Transverse colon (tissue), 4 donors: ENCODE measurements around the gene KATNB1.

Experiments used
- EP300 ChIP-seq: sonication (generic); formaldehyde crosslinking; IDR thresholded peaks from one replicate; pipeline ENCODE4 v1.6.1; 2017; ENCODE audit warnings: antibody characterized with exemption, low read depth
- POLR2A ChIP-seq: fragments of 450-650 bp; IDR thresholded peaks from one replicate; pipeline ENCODE4 v1.6.1; 2016; ENCODE audit warnings: antibody characterized with exemption, mild to moderate bottlenecking, moderate library complexity
- POLR2AphosphoS5 ChIP-seq, 3 donors: sonication (generic); formaldehyde crosslinking; IDR thresholded peaks; one replicate each; pipeline ENCODE4 v1.6.1; 2016; ENCODE audit warnings: antibody characterized with exemption in 3 of 3
- TF ChIP-seq, protein P1 (sequence below), 5 experiments: fragments of 200-600 bp in 3 of 5; fragments of 450-650 bp in 2 of 5; sonication (generic) in 3 of 5; IDR thresholded peaks; 1 replicate in 2 of 5; 2 replicates in 3 of 5; pipeline ENCODE4 v1.5.1; 2016 to 2017; ENCODE audit warnings: antibody characterized with exemption in 5 of 5, inconsistent platforms in 3 of 5, mild to moderate bottlenecking in 2 of 5, moderate library complexity in 1 of 5

GRCh38 chr16:57708168-57708567, 27.4 kb upstream of the KATNB1 start:
- TF ChIP-seq, protein P1, sequence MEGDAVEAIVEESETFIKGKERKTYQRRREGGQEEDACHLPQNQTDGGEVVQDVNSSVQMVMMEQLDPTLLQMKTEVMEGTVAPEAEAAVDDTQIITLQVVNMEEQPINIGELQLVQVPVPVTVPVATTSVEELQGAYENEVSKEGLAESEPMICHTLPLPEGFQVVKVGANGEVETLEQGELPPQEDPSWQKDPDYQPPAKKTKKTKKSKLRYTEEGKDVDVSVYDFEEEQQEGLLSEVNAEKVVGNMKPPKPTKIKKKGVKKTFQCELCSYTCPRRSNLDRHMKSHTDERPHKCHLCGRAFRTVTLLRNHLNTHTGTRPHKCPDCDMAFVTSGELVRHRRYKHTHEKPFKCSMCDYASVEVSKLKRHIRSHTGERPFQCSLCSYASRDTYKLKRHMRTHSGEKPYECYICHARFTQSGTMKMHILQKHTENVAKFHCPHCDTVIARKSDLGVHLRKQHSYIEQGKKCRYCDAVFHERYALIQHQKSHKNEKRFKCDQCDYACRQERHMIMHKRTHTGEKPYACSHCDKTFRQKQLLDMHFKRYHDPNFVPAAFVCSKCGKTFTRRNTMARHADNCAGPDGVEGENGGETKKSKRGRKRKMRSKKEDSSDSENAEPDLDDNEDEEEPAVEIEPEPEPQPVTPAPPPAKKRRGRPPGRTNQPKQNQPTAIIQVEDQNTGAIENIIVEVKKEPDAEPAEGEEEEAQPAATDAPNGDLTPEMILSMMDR (IDR thresholded peaks at IDR 0.05): no peak
- no peak for TF ChIP-seq POLR2AphosphoS5 (IDR thresholded peaks at IDR 0.05)
- TF ChIP-seq POLR2A: no peak
- TF ChIP-seq EP300: no peak
